NCI-H526 (cell line): ENCODE measurements around the gene SCO2.
"Not testable (repeated sequence)": the region's sequence is repeated elsewhere in the genome, so short reads cannot be mapped to it uniquely, and the experiment has no call there.

ENCODE experiments used
- DNase-seq, 2 experiments: peaks; one replicate each; lab custom pipeline; 2025; lab: John Stamatoyannopoulos, UW

Gene SCO2

DNA sequence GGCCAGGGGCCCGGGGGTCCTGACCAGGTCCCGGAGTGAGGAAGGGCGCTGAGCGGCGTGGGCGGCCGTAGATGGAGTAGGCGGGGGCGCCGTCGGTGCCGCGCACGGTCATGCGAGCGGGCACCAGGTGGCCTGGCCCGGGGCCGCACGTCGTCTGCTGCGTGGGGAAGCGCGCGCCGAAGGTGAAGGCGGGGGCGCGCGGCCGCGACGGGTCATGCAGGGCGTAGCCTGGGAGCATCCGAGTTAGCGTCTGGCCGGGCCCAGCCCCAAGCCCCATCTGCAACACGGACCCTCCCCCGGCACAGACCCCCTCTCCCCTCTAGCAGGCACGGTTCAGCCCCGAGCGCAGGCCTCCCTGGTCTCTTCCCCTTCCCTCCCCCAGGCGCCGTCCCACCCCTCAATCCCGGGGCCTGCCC, 6.2 kb upstream of the SCO2 start:
- DNase-seq = peak in 1 of 2 experiments; percentile 40

GRCh38 chr22:50530877-50531545, 5.6 kb upstream of the SCO2 start:
- peak in 1 of 2 experiments; percentile 57 for DNase-seq

GRCh38 chr22:50530580-50530876, 5.1 kb upstream of the SCO2 start:
- no peak for DNase-seq

- DNase-seq = no peak
These were observed 4.6 kb upstream of the SCO2 start, which contains the start of gene TYMP for GRCh38 chr22:50529897-50530579. TSS of gene TYMP (minus strand) at chr22:50530012. CDS start at chr22:50529709, 303 bp downstream.

GRCh38 chr22:50529416-50529896, 4.1 kb upstream of the SCO2 start:
- DNase-seq = peak in 1 of 2 experiments; percentile 39

DNA sequence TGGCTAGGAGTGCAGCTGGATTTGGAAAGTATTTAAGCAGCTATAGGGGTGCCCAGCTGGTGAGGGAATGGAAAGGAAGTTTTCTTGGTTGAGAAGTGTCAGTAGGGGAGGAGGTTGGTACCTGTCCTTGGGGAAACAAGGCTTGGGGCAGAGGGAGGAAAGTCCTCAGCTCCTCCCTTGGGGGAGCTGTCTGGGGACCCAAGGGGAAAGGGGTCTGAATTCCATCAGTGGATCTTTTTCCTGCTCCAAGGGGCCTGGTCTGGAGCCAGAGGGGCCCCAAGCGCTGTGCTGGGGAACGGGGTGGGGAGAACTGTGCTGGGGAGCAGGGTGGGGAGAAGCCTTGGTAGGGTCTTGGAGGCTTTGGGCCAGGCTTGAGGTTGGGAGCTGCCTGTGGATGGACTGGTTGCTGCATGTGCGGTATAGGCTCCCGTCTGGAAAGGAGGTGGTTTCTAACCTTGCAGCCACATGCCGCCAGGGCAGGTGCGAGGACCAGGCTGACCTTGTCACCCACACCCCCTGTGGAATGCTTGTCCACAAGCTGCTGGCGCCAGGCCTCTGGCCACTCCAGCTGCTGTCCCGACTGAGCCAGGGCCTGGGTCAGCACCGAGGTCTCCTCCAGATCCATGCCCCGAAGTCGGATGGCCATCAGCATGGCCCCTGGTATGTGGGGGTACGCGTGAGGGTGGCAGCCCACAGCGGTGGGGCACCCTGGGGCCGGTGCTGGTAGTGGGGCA, 3.5 kb upstream of the SCO2 start:
- DNase-seq = no peak

GRCh38 chr22:50527921-50528681, 2.7 kb upstream of the SCO2 start:
- DNase-seq = no peak

DNA sequence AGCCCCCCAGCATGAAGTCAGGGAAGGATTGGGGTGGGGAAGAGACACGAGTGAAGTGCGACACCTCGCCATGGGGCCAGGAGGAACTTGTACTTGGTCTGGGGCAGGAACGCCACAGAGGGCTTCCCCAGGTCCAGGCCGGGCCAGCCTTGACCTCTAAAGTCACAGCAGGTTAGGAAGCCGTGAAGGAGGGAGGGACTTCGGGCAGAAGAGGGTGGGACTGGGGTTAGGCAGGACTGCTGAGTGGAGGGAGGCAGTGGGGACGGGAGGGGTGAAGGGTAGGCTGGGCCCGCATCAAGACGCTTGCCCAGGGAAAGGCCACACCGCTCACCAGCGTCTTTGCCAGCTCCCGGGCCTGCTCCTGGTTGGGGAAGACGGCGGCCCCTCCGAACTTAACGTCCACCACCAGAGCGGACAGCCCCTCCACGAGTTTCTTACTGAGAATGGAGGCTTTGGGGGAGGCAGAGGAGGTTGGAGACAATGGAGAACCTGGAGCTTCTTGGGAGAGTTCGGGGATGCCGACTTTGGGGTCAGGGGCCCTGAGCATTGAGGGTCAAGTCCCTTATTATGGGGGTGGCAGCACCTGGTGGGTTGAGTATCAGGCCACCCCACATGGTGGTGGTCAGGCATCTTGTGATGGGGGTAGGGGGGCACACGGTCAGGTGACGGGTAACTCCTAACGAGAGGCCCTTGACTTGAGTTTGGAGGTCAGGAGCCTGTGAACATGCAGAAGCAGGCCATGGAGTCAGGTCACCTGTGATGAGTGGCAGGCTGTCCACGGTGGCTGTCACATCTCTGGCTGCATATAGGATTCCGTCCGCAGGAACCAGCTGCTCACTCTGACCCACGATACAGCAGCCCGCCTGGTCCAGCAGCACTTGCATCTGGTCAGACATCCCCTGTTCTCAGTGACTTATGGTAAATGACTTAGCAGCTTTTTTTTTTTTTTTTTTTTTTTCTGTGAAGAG, 1.7 kb upstream of the SCO2 start:
- no peak for DNase-seq

GRCh38 chr22:50526108-50526833, 873 bp upstream of the SCO2 start:
- peak; percentile 47 to 81 for DNase-seq

DNA sequence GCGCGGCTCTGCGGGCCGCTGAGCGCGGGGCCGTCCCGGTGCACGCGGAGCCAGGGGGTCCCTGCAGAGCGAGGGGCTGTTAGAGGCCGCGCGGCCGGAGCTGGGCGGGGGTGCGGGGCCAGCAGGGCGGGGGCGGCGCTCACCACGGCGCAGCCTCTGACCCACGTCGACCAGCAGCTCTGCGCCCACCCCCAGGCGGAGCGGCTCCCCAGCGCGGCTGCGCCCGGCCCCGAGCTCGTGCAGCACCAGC, 385 bp upstream of the SCO2 start:
- DNase-seq = no peak

- DNase-seq = peak in 1 of 2 experiments; percentile 42
These were observed 708 bp downstream of the SCO2 start for GRCh38 chr22:50524676-50525103.

DNA sequence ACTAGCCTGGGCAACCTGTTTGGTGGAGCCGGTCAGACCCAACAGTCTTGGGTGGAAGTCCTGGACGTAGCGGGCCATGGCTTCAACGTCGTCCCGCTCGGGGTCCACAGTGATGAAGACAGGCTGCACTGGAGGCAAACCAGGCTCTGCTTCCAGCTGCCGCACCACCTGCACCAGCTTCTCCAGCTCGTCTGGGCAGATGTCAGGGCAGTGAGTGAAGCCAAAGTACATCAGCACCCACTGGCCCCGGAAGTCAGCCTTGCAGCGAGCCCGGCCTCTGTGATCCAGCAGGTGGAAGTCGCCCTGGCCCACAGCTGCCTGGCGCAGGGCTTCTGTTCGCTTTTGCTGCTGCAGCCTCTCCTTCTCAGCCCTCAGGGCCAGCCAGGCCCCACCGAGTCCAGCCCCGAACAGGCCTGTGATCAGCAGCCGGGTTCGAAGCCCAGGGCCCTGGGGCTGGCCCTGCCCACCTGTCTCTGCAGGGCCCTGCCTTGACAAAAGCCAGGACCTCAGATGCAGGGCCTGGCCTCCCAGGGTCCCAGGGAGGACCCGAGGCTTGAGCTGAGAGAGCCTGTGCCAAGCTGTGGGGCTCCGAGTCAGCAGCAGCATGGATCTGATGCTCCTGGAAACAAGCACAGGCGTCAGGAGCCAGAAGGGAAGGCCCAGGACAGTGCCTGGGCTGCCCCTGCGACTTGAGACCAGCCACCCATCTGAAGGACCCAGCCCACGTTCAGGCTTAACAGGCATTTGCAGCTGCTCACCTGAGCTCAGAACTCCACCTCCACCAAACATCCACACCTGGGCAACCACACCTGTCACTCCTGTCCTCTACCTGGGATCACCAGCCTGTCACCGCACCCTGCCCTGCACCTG, 1.4 kb downstream of the SCO2 start:
- DNase-seq = no peak

GRCh38 chr22:50523458-50523805, 2.0 kb downstream of the SCO2 start:
- no peak for DNase-seq

- DNase-seq = no peak
These were observed 2.5 kb downstream of the SCO2 start for GRCh38 chr22:50522806-50523438.

DNA sequence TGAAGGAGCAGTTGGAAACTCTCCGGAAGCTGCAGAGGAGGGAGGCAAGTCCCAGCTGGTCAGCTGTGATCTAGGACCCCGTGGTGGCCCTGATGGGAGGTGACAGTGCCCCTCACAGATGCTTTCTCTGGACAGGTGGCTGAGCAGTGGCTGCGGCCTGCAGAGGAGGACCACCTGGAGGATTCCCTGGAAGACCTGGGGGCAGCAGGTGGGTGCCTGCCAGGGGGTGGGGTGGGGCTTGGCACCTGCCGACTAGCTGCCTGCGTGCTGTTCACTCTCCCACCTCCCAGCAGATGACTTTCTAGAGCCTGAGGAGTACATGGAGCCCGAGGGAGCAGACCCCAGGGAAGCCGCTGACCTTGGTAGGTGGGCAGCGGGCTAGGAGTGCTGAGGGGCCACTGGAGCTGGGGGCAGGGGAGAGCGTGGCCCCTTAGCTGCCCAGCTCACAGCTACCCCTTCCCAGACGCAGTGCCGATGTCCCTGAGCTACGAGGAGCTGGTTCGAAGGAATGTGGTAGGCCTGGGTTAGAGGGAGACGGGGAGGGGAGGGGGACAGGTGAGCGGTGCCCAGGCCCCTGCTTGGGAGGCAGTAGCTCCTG, 3.1 kb downstream of the SCO2 start:
- no peak for DNase-seq

- no peak for DNase-seq
These were observed 3.7 kb downstream of the SCO2 start for GRCh38 chr22:50521710-50522109.

DNA sequence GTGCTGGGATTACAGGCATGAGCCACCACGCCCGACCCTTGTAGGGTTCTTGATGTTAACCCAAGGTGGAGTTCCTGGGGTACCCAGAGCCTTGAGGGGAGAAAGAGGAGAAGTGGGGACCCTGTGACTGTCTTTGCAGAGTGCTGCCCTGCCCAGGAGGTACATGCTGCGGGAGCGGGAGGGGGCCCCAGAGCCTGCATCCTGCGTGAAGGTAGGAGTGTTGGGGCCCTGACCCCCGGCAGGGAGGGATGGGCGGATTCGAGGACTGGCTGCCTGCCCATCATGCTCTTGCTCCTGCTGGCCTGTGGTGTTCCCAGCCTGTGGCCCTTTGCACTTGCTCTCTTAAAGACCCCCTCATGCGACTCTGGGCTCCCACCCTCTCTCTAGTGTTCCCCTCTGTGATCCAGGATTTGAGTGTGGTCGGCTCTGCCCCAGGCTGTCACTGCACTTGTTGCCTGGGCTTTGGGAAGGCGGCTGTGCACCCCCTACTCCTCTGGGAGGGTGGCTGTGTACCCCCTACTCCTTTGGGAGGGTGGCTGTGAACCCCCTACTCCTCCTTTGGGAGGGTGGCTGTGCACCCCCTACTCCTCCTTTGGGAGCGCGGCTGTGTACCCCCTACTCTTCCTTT, 4.5 kb downstream of the SCO2 start:
- DNase-seq = no peak

DNA sequence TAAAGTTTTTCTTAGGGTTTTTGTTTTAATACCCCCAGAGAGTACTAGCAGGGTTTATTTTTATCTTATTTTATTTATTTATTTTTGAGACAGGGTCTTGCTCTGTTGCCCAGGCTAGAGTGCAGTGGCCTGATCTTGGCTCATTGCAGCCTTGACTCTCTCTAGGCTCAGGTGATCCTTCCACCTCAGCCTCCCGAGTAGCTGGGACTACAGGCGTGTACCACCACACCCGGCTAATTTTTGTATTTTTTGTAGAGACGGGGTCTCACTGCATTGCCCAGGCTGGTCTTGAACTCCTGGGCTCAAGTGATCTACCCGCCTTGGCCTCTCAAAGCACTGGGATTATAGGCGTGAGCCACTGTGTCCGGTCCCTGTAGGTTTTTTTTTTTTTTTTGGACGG, 5.2 kb downstream of the SCO2 start:
- DNase-seq = not testable (repeated sequence)
